Stimulated activated naive CD8-positive, alpha-beta T cell treated with anti-CD3 and anti-CD28 coated beads, Interleukin-15, amount 100 ng/mL, for 72 hours (primary cell): ENCODE data around the gene SUCLG2.

Source experiments
- ATAC-seq: fragments of 150-1000 bp; cut with Tn5 transposase; 2 replicates; pipeline ENCODE4 v1.10.0; 2021; ENCODE audit warnings: mild to moderate bottlenecking, moderate library complexity
- DNase-seq, 2 donors: peaks; one replicate each; pipeline ENCODE4 v3.0.0; 2021 to 2022
- H3K27ac Mint-ChIP-seq, 2 donors: one replicate each; pipeline ENCODE4 v1.8.0; 2022; ENCODE audit warnings: mild to moderate bottlenecking in 2 of 2, mixed read lengths in 2 of 2, moderate library complexity in 2 of 2
- H3K27me3 Mint-ChIP-seq: one replicate; pipeline ENCODE4 v1.8.0; 2022; ENCODE audit warnings: mixed read lengths
- H3K4me1 Mint-ChIP-seq: one replicate; pipeline ENCODE4 v1.8.0; 2022; ENCODE audit warnings: mild to moderate bottlenecking, mixed read lengths
- H3K4me3 Mint-ChIP-seq, 2 donors: one replicate each; pipeline ENCODE4 v1.8.0; 2022; ENCODE audit warnings: mild to moderate bottlenecking in 2 of 2, mixed read lengths in 2 of 2, moderate library complexity in 1 of 2
- H3K9me3 Mint-ChIP-seq, 2 donors: one replicate each; pipeline ENCODE4 v1.8.0; 2022; ENCODE audit warnings: mixed read lengths in 2 of 2

Gene SUCLG2

DNA sequence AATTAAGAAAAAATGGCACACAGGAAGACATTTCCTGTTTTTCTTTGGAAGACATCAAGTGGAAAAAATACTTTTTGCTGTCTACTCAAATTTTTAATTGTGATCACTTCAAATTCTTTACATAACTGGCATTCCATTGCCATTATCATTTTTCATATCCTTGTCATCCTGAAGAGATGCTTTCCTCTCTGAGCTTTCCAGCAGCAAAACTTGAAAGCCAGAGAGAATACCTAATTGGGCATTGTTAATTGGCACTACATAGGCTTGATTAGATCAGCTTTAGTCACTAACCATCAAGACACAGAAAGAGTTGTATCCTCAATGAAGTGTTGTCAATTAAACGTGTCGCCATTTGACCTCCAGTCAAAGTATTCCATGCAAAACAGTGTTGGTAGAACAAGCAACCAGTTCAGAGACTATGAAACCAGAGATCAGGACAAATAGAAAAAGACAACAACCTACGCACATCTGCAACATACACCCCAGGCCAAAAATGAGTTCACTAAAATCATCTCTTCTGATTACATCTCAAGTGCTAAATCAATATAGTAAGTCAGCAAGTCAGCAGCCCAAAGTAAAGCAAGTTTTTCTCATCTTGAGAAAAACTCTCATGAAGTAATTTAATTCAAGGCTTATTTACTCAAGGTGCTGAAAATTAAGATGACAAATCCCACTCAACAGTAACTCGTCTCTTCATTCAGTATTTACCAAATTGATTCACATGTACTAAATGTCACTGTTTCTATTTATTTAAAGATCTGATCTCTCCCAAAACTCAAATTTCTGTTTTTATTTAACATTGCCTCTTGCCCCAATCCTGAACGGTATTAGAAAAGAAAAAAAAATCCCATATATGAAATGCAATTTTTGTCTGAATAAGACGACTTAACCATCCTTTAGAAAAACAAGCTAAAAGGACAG lies 123.0 kb downstream of the SUCLG2 start:
- ATAC-seq = no peak
- DNase-seq = no peak
- Mint-ChIP-seq H3K4me3 (no peak overlapping the region), H3K9me3 (peaks cover 0 to 3% of the 10 kb centered on the region in 2 donors), H3K27me3 (no peaks in the 10 kb centered on the region), H3K27ac (no peak overlapping the region), H3K4me1 (peaks cover 27% of the 10 kb centered on the region)

GRCh38 chr3:67529915-67530314 lies 124.5 kb downstream of the SUCLG2 start:
- H3K4me3 Mint-ChIP-seq = no peak overlapping the region
- peaks cover 12% of the 10 kb centered on the region for H3K4me1 Mint-ChIP-seq
- DNase-seq = no peak
- no peaks in the 10 kb centered on the region for H3K27me3 Mint-ChIP-seq
- H3K27ac Mint-ChIP-seq = no peak overlapping the region
- peaks cover 0 to 3% of the 10 kb centered on the region in 2 donors for H3K9me3 Mint-ChIP-seq
- ATAC-seq = no peak

- no peak for DNase-seq
- Mint-ChIP-seq H3K9me3 (peaks cover 0 to 3% of the 10 kb centered on the region in 2 donors), H3K4me3 (no peak overlapping the region), H3K27me3 (no peaks in the 10 kb centered on the region), H3K27ac (no peak overlapping the region), H3K4me1 (peaks cover 11% of the 10 kb centered on the region)
- ATAC-seq = no peak
Observed at GRCh38 chr3:67529337-67529736, 125.1 kb downstream of the SUCLG2 start.

DNA sequence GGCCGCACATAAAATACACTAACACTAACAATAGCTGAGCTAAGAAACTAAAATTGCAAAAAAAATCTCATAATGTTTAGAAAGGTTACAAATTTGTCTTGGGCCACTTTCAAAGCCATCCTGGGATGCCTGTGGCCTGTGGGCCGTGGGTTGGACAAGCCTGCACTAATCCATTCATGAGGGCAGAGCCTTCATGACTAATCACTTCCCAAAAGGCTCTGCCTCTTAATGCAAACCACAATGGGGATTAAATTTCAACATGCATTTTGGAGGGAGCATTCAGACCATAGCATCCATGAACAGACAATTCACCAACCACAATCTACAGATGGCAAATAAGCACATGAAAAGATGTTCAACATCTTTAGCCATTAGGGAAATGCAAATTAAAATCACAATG lies 128.2 kb downstream of the SUCLG2 start:
- DNase-seq (no peak), ATAC-seq (no peak)
- no peaks in the 10 kb centered on the region for H3K9me3 Mint-ChIP-seq
- no peak overlapping the region for H3K27ac Mint-ChIP-seq
- H3K4me3 Mint-ChIP-seq = no peak overlapping the region
- H3K4me1 Mint-ChIP-seq = peaks cover 8% of the 10 kb centered on the region
- H3K27me3 Mint-ChIP-seq = no peaks in the 10 kb centered on the region

DNA sequence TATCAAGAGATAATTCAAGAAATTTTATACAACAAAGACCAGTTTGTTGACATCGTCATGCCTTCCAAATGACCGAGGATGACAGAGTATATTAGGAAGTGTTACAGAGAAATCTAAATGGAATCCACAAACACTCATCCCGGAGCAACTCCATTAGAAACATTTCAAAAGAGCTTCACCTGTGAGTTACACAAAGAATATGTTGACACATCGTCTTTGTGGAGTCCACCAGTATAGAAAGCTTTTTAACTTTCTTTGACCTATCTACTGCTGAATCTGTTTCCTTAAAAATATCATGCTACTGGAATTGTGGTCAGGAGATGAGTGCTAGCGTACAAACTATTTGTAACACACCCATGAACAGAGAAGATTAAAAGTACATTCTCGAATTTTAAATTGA lies 130.4 kb downstream of the SUCLG2 start:
- H3K4me3 Mint-ChIP-seq = no peak overlapping the region
- no peaks in the 10 kb centered on the region for H3K27me3 Mint-ChIP-seq
- no peaks in the 10 kb centered on the region for H3K9me3 Mint-ChIP-seq
- DNase-seq (no peak), ATAC-seq (no peak)
- no peaks in the 10 kb centered on the region for H3K4me1 Mint-ChIP-seq
- H3K27ac Mint-ChIP-seq = no peak overlapping the region

DNA sequence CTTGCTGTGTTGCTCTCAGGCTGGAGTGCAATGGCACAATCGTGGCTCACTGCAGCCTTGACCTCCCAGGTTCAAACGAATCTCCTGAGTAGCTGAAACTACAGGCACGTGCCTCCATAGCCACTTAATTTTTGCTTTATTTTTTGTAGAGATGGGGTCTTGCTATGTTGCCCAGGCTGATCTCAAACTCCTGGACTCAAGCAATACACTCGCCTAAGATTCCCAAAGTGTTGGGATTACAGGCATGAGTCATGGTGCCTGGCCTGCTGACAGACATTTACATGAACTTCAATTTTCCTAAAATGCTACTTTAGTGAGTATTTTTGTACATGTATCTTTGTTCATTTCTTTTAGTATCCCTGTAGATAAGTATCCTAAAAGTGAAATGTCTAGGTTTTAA lies 132.3 kb downstream of the SUCLG2 start:
- DNase-seq (no peak), ATAC-seq (no peak)
- Mint-ChIP-seq H3K4me1 (no peaks in the 10 kb centered on the region), H3K27ac (no peak overlapping the region), H3K27me3 (no peaks in the 10 kb centered on the region), H3K9me3 (no peaks in the 10 kb centered on the region), H3K4me3 (no peak overlapping the region)

- H3K4me3 Mint-ChIP-seq = no peak overlapping the region
- no peaks in the 10 kb centered on the region for H3K9me3 Mint-ChIP-seq
- H3K27ac Mint-ChIP-seq = peak overlapping the region in 1 of 2 donors; percentile 52
- DNase-seq = no peak
- no peaks in the 10 kb centered on the region for H3K27me3 Mint-ChIP-seq
- H3K4me1 Mint-ChIP-seq = no peaks in the 10 kb centered on the region
- no peak for ATAC-seq
Observed at GRCh38 chr3:67521053-67521646, 133.3 kb downstream of the SUCLG2 start.

GRCh38 chr3:67518236-67518635 lies 136.2 kb downstream of the SUCLG2 start:
- Mint-ChIP-seq H3K4me3 (no peak overlapping the region), H3K27ac (no peak overlapping the region), H3K9me3 (no peaks in the 10 kb centered on the region), H3K27me3 (no peaks in the 10 kb centered on the region), H3K4me1 (no peaks in the 10 kb centered on the region)
- no peak for DNase-seq
- no peak for ATAC-seq

- Mint-ChIP-seq H3K4me3 (no peak overlapping the region), H3K4me1 (no peaks in the 10 kb centered on the region), H3K27me3 (no peaks in the 10 kb centered on the region), H3K27ac (no peak overlapping the region), H3K9me3 (no peaks in the 10 kb centered on the region)
- DNase-seq = no peak
- ATAC-seq = no peak
Observed at GRCh38 chr3:67517781-67518180, 136.6 kb downstream of the SUCLG2 start.

DNA sequence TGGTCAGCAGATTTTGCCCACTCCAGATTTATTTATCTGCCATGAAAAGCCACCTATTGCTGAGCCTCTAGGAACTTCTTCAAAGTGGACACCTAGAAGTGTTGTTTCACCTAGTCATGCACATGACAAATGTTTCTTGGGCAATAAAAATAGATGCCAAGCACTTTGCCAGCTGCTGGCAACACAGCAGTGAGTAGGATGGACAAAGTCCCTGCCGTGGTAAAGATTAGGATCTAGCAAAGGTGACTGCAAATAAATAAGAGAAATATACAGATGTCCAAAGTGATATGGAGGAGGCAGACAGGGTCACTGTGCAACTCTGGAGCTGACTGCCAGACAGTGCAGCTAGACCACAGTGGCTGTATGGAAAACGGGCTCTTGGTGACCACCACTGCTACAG lies 137.9 kb downstream of the SUCLG2 start:
- DNase-seq = no peak
- ATAC-seq = no peak
- no peak overlapping the region for H3K4me3 Mint-ChIP-seq
- no peaks in the 10 kb centered on the region for H3K4me1 Mint-ChIP-seq
- no peaks in the 10 kb centered on the region for H3K27me3 Mint-ChIP-seq
- H3K27ac Mint-ChIP-seq = peak overlapping the region in 1 of 2 donors; percentile 76
- no peaks in the 10 kb centered on the region for H3K9me3 Mint-ChIP-seq

GRCh38 chr3:67515778-67516177 lies 138.6 kb downstream of the SUCLG2 start:
- DNase-seq (no peak), ATAC-seq (no peak)
- Mint-ChIP-seq H3K9me3 (no peaks in the 10 kb centered on the region), H3K4me3 (no peak overlapping the region), H3K27me3 (no peaks in the 10 kb centered on the region), H3K27ac (peak overlapping the region; percentile 57 to 69), H3K4me1 (no peaks in the 10 kb centered on the region)

DNA sequence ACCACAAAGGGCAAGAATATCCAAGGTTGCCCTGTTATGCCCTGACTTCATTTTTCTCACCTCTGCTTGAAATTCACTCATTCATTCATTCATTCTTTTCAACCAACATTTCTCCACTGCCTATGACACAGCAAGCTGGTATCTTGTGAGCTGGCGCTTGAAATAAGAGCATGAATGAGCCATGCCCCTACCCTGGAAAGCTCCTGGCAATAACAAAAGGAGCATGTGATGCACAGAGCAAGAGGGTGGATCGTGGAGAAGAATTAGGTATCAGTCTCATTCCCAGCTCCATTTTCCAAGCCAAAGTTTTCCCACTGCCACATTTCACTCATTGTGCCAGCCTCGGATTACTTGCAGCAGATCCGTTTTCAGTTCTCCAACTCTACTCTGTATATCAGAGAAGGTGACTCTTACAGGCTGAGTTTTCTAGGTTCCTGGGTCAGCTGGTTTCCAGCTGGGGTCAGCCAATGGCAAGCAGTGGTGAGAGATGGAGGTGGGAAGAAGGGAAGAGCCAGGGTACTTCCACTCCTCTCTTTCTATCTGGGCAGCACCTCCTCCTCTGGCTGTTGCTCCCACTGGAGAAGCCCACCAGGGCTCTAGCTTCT lies 144.8 kb downstream of the SUCLG2 start:
- Mint-ChIP-seq H3K9me3 (no peaks in the 10 kb centered on the region), H3K27me3 (no peaks in the 10 kb centered on the region), H3K4me1 (no peaks in the 10 kb centered on the region), H3K4me3 (no peak overlapping the region), H3K27ac (peak overlapping the region in 1 of 2 donors; percentile 65)
- no peak for DNase-seq
- no peak for ATAC-seq

DNA sequence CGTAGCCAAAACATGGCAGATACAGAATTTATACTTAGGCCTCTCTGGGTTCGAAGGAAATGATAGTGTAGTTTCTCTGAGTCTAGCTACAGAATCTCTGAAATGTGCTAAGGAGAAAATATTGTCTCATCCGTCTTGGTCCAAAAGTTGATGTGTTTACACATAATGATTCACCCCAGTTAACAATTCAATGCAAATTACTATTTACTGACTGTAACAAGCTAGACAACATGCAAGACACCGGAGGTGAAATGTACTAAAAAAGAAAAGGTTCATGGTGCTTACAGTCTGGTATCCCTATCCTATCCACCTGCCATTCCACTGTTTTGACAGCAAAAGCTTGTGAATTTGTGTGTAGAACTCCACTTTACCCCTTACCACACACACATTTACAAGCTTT lies 146.8 kb downstream of the SUCLG2 start:
- DNase-seq (no peak), ATAC-seq (no peak)
- H3K4me3 Mint-ChIP-seq = no peak overlapping the region
- no peaks in the 10 kb centered on the region for H3K27me3 Mint-ChIP-seq
- H3K4me1 Mint-ChIP-seq = no peaks in the 10 kb centered on the region
- peak overlapping the region in 1 of 2 donors; percentile 9 for H3K27ac Mint-ChIP-seq
- H3K9me3 Mint-ChIP-seq = no peaks in the 10 kb centered on the region

DNA sequence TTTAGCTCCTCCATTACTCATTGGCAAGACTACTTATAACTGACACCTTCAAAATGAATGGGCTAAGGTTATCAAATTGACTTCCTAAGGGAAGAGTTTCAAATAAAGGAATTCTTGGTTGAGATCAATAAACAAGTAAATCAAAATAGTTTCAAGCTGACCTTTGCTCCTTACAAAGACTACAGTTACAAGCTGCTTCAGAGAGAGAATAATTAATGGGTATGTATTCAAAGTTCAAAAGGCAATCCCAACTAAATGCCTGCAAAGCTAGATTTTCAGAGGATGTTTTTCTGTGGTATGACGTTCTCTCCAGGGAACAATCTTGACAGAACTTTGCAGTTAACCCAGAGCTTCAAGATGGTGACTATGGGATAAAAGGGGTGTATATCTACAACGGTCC lies 153.7 kb downstream of the SUCLG2 start:
- Mint-ChIP-seq H3K4me3 (no peak overlapping the region), H3K27ac (peak overlapping the region in 1 of 2 donors; percentile 15), H3K4me1 (no peaks in the 10 kb centered on the region), H3K27me3 (no peaks in the 10 kb centered on the region), H3K9me3 (no peaks in the 10 kb centered on the region)
- ATAC-seq (no peak), DNase-seq (no peak)

- Mint-ChIP-seq H3K27me3 (no peaks in the 10 kb centered on the region), H3K27ac (no peak overlapping the region), H3K4me3 (no peak overlapping the region), H3K4me1 (no peaks in the 10 kb centered on the region), H3K9me3 (no peaks in the 10 kb centered on the region)
- no peak for ATAC-seq
- DNase-seq = no peak
Observed at GRCh38 chr3:67497746-67498145, 156.7 kb downstream of the SUCLG2 start.

DNA sequence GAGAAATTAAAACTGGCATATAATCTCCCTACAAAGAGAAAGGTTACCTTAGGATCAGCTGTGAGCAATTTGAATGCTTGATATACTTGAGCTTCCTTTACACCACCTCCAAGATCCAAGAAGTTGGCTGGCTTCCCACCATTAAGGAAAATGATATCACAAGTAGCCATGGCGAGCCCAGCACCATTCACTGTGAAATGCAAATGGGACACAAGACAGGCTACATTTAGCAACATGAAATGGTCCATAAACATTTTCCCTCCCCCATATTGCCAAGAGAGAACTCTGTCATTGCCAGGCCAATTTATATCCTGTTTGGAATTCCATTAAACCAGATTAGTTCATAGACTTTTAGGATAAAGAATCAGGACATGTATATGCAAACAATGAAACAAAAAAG lies 158.7 kb downstream of the SUCLG2 start:
- Mint-ChIP-seq H3K4me1 (peaks cover 2% of the 10 kb centered on the region), H3K27me3 (no peaks in the 10 kb centered on the region), H3K4me3 (no peak overlapping the region), H3K9me3 (no peaks in the 10 kb centered on the region), H3K27ac (no peak overlapping the region)
- DNase-seq (no peak), ATAC-seq (no peak)
